ENCODE data around the gene KRT73. TPM values are rescaled to one million over a fixed set of nuclear protein-coding genes. Genes with fewer than 3 reads are reported as not detected.

Gene KRT73
- total RNA-seq, 1 donor from 2014 or later: not detected

GRCh38 chr12:52658196-52658595, 39.8 kb upstream of the KRT73 start:
- TF ChIP-seq CTCF (conservative IDR thresholded peaks at IDR 0.05): no peak
- no peak overlapping the region for H3K4me3 Mint-ChIP-seq
- H3K9me3 Mint-ChIP-seq: no peaks in the 10 kb centered on the region
- H3K27ac Mint-ChIP-seq: no peak overlapping the region
- no peak for DNase-seq (ENCODE audit: extremely low spot score, unreplicated experiment)
- no peaks in the 10 kb centered on the region for H3K36me3 Mint-ChIP-seq
- peaks cover 45% of the 10 kb centered on the region for H3K27me3 Mint-ChIP-seq
- H3K4me1 Mint-ChIP-seq (ENCODE audit: unreplicated experiment): peaks cover 4% of the 10 kb centered on the region

GRCh38 chr12:52657250-52657902, 39.0 kb upstream of the KRT73 start:
- no peaks in the 10 kb centered on the region for H3K36me3 Mint-ChIP-seq
- no peak for TF ChIP-seq CTCF (conservative IDR thresholded peaks at IDR 0.05)
- no peak overlapping the region for H3K27ac Mint-ChIP-seq
- H3K9me3 Mint-ChIP-seq: no peaks in the 10 kb centered on the region
- H3K4me3 Mint-ChIP-seq: no peak overlapping the region
- peaks cover 49% of the 10 kb centered on the region for H3K27me3 Mint-ChIP-seq
- H3K4me1 Mint-ChIP-seq (ENCODE audit: unreplicated experiment): peaks cover 4% of the 10 kb centered on the region
- no peak for DNase-seq (ENCODE audit: extremely low spot score, unreplicated experiment)

GRCh38 chr12:52656616-52657015, 38.3 kb upstream of the KRT73 start:
- Mint-ChIP-seq H3K36me3 (no peaks in the 10 kb centered on the region), H3K4me1 (ENCODE audit: unreplicated experiment) (peaks cover 4% of the 10 kb centered on the region), H3K4me3 (no peak overlapping the region), H3K27me3 (peaks cover 49% of the 10 kb centered on the region), H3K27ac (peak overlapping the region; percentile 57), H3K9me3 (no peaks in the 10 kb centered on the region)
- no peak for DNase-seq (ENCODE audit: extremely low spot score, unreplicated experiment)
- no peak for TF ChIP-seq CTCF (conservative IDR thresholded peaks at IDR 0.05)

GRCh38 chr12:52655720-52656124, 37.4 kb upstream of the KRT73 start:
- DNase-seq (ENCODE audit: extremely low spot score, unreplicated experiment): no peak
- Mint-ChIP-seq H3K27me3 (peaks cover 49% of the 10 kb centered on the region), H3K27ac (no peak overlapping the region), H3K36me3 (no peaks in the 10 kb centered on the region), H3K4me1 (ENCODE audit: unreplicated experiment) (peaks cover 4% of the 10 kb centered on the region), H3K9me3 (no peaks in the 10 kb centered on the region), H3K4me3 (no peak overlapping the region)
- no peak for TF ChIP-seq CTCF (conservative IDR thresholded peaks at IDR 0.05)

- DNase-seq (ENCODE audit: extremely low spot score, unreplicated experiment): no peak
- no peaks in the 10 kb centered on the region for H3K36me3 Mint-ChIP-seq
- H3K4me3 Mint-ChIP-seq: no peak overlapping the region
- no peak for TF ChIP-seq CTCF (conservative IDR thresholded peaks at IDR 0.05)
- H3K9me3 Mint-ChIP-seq: no peaks in the 10 kb centered on the region
- no peak overlapping the region for H3K27ac Mint-ChIP-seq
- peaks cover 4% of the 10 kb centered on the region for H3K4me1 Mint-ChIP-seq (ENCODE audit: unreplicated experiment)
- H3K27me3 Mint-ChIP-seq: peaks cover 49% of the 10 kb centered on the region
Observed at GRCh38 chr12:52655251-52655650, 36.9 kb upstream of the KRT73 start.

All from type B pancreatic cell (in vitro differentiated cells).